DMS114 treated with DMSO at 0.1 percent for 48 hours (cell line): ENCODE measurements around the gene DOCK8.

ENCODE experiments used
- DNase-seq: peaks from one replicate; lab custom pipeline; 2025; ENCODE audit not compliant: unreplicated experiment; lab: John Stamatoyannopoulos, UW

The DOCK8 gene

GRCh38 chr9:266228-266627 is 51.6 kb downstream of the DOCK8 start:
- no peak for DNase-seq

GRCh38 chr9:268616-269015 is 54.0 kb downstream of the DOCK8 start:
- DNase-seq: no peak

- DNase-seq: no peak
Measured at GRCh38 chr9:269081-269711, 54.5 kb downstream of the DOCK8 start.

- DNase-seq: no peak
Measured at GRCh38 chr9:270657-271237, 56.1 kb downstream of the DOCK8 start.

- no peak for DNase-seq
Measured at GRCh38 chr9:272251-273213, 57.9 kb downstream of the DOCK8 start.

- DNase-seq: no peak
Measured at GRCh38 chr9:274406-274805, 59.7 kb downstream of the DOCK8 start.

- DNase-seq: no peak
Measured at GRCh38 chr9:277601-278295, 63.1 kb downstream of the DOCK8 start.

GRCh38 chr9:278651-279050 is 64.0 kb downstream of the DOCK8 start:
- no peak for DNase-seq

GRCh38 chr9:279674-280073 is 65.0 kb downstream of the DOCK8 start:
- DNase-seq: no peak

- DNase-seq: no peak
Measured at GRCh38 chr9:281741-282645, 67.3 kb downstream of the DOCK8 start.

- no peak for DNase-seq
Measured at GRCh38 chr9:286071-286740, 71.5 kb downstream of the DOCK8 start.

- no peak for DNase-seq
Measured at GRCh38 chr9:289121-289520, 74.5 kb downstream of the DOCK8 start.

- no peak for DNase-seq
Measured at GRCh38 chr9:292915-293314, 78.2 kb downstream of the DOCK8 start.

GRCh38 chr9:295576-295975 is 80.9 kb downstream of the DOCK8 start:
- DNase-seq: no peak

- DNase-seq: no peak
Measured at GRCh38 chr9:296411-296810, 81.7 kb downstream of the DOCK8 start.

GRCh38 chr9:297104-297972 is 82.7 kb downstream of the DOCK8 start:
- DNase-seq: no peak

- no peak for DNase-seq
Measured at GRCh38 chr9:303502-303901, 88.8 kb downstream of the DOCK8 start.

GRCh38 chr9:304106-304505 is 89.4 kb downstream of the DOCK8 start:
- no peak for DNase-seq
